MM.1S (cell line): ENCODE results near the gene ITPR1.

Experiments used
- DNase-seq: peaks from one replicate; pipeline ENCODE4 v3.0.0-alpha.2; 2015
- H2AFZ ChIP-seq: fragments of 300-600 bp; sonication (generic); 2 replicates; pipeline ENCODE4 v1.6.0; 2016; ENCODE audit warnings: antibody characterized with exemption, low read length
- H3F3A ChIP-seq: fragments of 300-600 bp; sonication (generic); 2 replicates; pipeline ENCODE4 v1.6.1; 2016; ENCODE audit warnings: mild to moderate bottlenecking, antibody characterized with exemption, low read length, moderate library complexity, mixed read lengths; ENCODE audit not compliant: insufficient read depth
- H3K27ac ChIP-seq: fragments of 300-600 bp; sonication (generic); 2 replicates; pipeline ENCODE4 v1.5.1; 2016; ENCODE audit warnings: mild to moderate bottlenecking, low read length
- H3K27me3 ChIP-seq: fragments of 300-600 bp; sonication (generic); replicated peaks from 2 replicates; pipeline ENCODE4 v1.6.0; 2016; ENCODE audit warnings: low read length; ENCODE audit not compliant: insufficient read depth
- H3K36me3 ChIP-seq: fragments of 300-600 bp; sonication (generic); replicated peaks from 2 replicates; pipeline ENCODE4 v1.6.1; 2016; ENCODE audit warnings: mild to moderate bottlenecking, low read length, mixed read lengths; ENCODE audit not compliant: insufficient read depth
- H3K4me1 ChIP-seq: fragments of 300-600 bp; sonication (generic); 2 replicates; pipeline ENCODE4 v1.6.1; 2016; ENCODE audit warnings: low read length, mixed read lengths
- H3K4me2 ChIP-seq: fragments of 300-600 bp; sonication (generic); 2 replicates; pipeline ENCODE4 v1.6.0; 2016; ENCODE audit warnings: low read depth, low read length
- H3K4me3 ChIP-seq: fragments of 300-600 bp; sonication (generic); 2 replicates; pipeline ENCODE4 v1.5.1; 2016; ENCODE audit warnings: low read length, mixed read lengths
- H3K79me2 ChIP-seq: fragments of 300-600 bp; sonication (generic); 2 replicates; pipeline ENCODE4 v1.6.1; 2016; ENCODE audit warnings: mixed run types, low read length, mixed read lengths
- H3K9ac ChIP-seq: fragments of 300-600 bp; sonication (generic); 2 replicates; pipeline ENCODE4 v1.6.1; 2016; ENCODE audit warnings: low read length, mixed read lengths
- H3K9me2 ChIP-seq: fragments of 300-600 bp; sonication (generic); replicated peaks from 2 replicates; pipeline ENCODE4 v1.6.1; 2016; ENCODE audit warnings: mild to moderate bottlenecking, low read length, mixed read lengths; ENCODE audit not compliant: insufficient read depth
- H3K9me3 ChIP-seq: fragments of 300-600 bp; sonication (generic); replicated peaks from 2 replicates; pipeline ENCODE4 v1.6.1; 2016; ENCODE audit warnings: mild to moderate bottlenecking, low read length, mixed read lengths; ENCODE audit not compliant: insufficient read depth
- H4K20me1 ChIP-seq: fragments of 300-600 bp; sonication (generic); 2 replicates; pipeline ENCODE4 v1.6.1; 2016; ENCODE audit warnings: mild to moderate bottlenecking, low read length, moderate library complexity, mixed read lengths; ENCODE audit not compliant: insufficient read depth
- CTCF ChIP-seq: fragments of 300-600 bp; sonication (generic); IDR thresholded peaks from 2 replicates; pipeline ENCODE4 v1.5.1; 2016; ENCODE audit warnings: antibody characterized with exemption, low read length, mixed read lengths
- EZH2 ChIP-seq: fragments of 300-600 bp; sonication (generic); optimal IDR thresholded peaks from 2 replicates; pipeline ENCODE3; 2017; ENCODE audit warnings: low read depth, mild to moderate bottlenecking, antibody characterized with exemption, low read length, mixed read lengths
- EZH2phosphoT487 ChIP-seq: fragments of 300-600 bp; sonication (generic); IDR thresholded peaks from 2 replicates; pipeline ENCODE4 v1.6.1; 2018; ENCODE audit warnings: antibody characterized with exemption, low read length

The ITPR1 gene

GRCh38 chr3:4823385-4823784 is 330.2 kb downstream of the ITPR1 start:
- no peak overlapping the region for H3K9ac ChIP-seq
- no peaks in the 10 kb centered on the region for H3K9me3 ChIP-seq
- H3K9me2 ChIP-seq, result no peaks in the 10 kb centered on the region
- H4K20me1 ChIP-seq, result no peaks in the 10 kb centered on the region
- no peak for DNase-seq
- no peaks in the 10 kb centered on the region for H3K27me3 ChIP-seq
- H3K36me3 ChIP-seq, result no peaks in the 10 kb centered on the region
- no peak overlapping the region for H3K4me2 ChIP-seq
- H3K4me3 ChIP-seq, result no peak overlapping the region
- no peaks in the 10 kb centered on the region for H3F3A ChIP-seq
- no peaks in the 10 kb centered on the region for H3K79me2 ChIP-seq
- no peaks in the 10 kb centered on the region for H3K4me1 ChIP-seq
- no peak overlapping the region for H2AFZ ChIP-seq
- TF ChIP-seq EZH2 (no peak), CTCF (no peak), EZH2phosphoT487 (no peak)
- no peak overlapping the region for H3K27ac ChIP-seq

- Histone ChIP-seq H2AFZ (no peak overlapping the region), H3K9ac (no peak overlapping the region), H3K4me2 (no peak overlapping the region), H3K27me3 (no peaks in the 10 kb centered on the region), H3K9me3 (no peaks in the 10 kb centered on the region), H3F3A (no peaks in the 10 kb centered on the region), H3K4me3 (no peak overlapping the region), H3K4me1 (no peaks in the 10 kb centered on the region), H4K20me1 (no peaks in the 10 kb centered on the region), H3K9me2 (no peaks in the 10 kb centered on the region), H3K79me2 (no peaks in the 10 kb centered on the region), H3K36me3 (no peaks in the 10 kb centered on the region), H3K27ac (no peak overlapping the region)
- DNase-seq, result no peak
- TF ChIP-seq EZH2phosphoT487, result no peak
- no peak for TF ChIP-seq CTCF
- no peak for TF ChIP-seq EZH2
These were observed 331.1 kb downstream of the ITPR1 start for GRCh38 chr3:4823986-4824925.

GRCh38 chr3:4824926-4825325 is 331.8 kb downstream of the ITPR1 start:
- no peaks in the 10 kb centered on the region for H3K79me2 ChIP-seq

More at GRCh38 chr3:4824926-4825325, 331.8 kb downstream of the ITPR1 start:
- Histone ChIP-seq H3F3A (no peaks in the 10 kb centered on the region), H3K27ac (no peak overlapping the region), H3K9me3 (no peaks in the 10 kb centered on the region), H3K4me1 (no peaks in the 10 kb centered on the region), H3K9ac (no peak overlapping the region), H2AFZ (no peak overlapping the region), H3K9me2 (no peaks in the 10 kb centered on the region), H3K27me3 (no peaks in the 10 kb centered on the region), H4K20me1 (no peaks in the 10 kb centered on the region), H3K36me3 (no peaks in the 10 kb centered on the region), H3K4me3 (no peak overlapping the region), H3K4me2 (no peak overlapping the region)
- no peak for TF ChIP-seq EZH2phosphoT487
- TF ChIP-seq EZH2, result no peak
- no peak for TF ChIP-seq CTCF
- no peak for DNase-seq
